Left cardiac atrium (tissue), 4 donors: ENCODE measurements around the gene FEM1B. TPM values are rescaled to one million over a fixed set of nuclear protein-coding genes. Genes with fewer than 3 reads are reported as not detected.
A peak's percentile ranks its signal among the peaks of the same experiment; 100 is the strongest.

ENCODE experiments used
- ATAC-seq, 2 donors: fragments of 200-7000 bp; cut with Tn5 transposase; one replicate each; pipeline ENCODE4 v1.9.1; 2020; ENCODE audit warnings: mild to moderate bottlenecking in 2 of 2, moderate library complexity in 2 of 2
- DNase-seq: peaks from one replicate; pipeline ENCODE4 v3.0.0-alpha.2; 2020
- intact Hi-C, 2 donors: fragments of 100-400 bp; cut with DNase I; formaldehyde crosslinking; loops; one replicate each; pipeline versions ENCODE4 v1.14.1 to v1.15.1; 2022 to 2023
- total RNA-seq, 2 donors: library from RNA; stranded (reverse); fragmentation: NEBNext Ultra II Directional; extraction: Animal tissue kit (Norgen Biotek cat#: 25700); gene quantifications; one replicate each; pipeline ENCODE4 v1.2.1, GENCODE V29; 2021
- donor health status: DM: no; HTN: yes; CAD: no.
- donor health status: DM: no; HTN: yes; CAD: no; lungs with severe emphysema.
- donor health status: DM: yes; HTN: yes; CAD: no.
- donor health status: Dilated cardiomyopathy.

Gene FEM1B
- total RNA-seq, 2 donors from 2014 or later: 41.1 to 69.7 TPM

GRCh38 chr15:68335655-68336054, 58.1 kb downstream of the FEM1B start:
- ATAC-seq (peak; percentile 52 to 74), DNase-seq (peak; percentile 36)
- intact Hi-C loops: no loop called here

- intact Hi-C loops: no loop called here
- DNase-seq (no peak), ATAC-seq (no peak)
Measured at GRCh38 chr15:68336516-68336915, 59.0 kb downstream of the FEM1B start.

DNA sequence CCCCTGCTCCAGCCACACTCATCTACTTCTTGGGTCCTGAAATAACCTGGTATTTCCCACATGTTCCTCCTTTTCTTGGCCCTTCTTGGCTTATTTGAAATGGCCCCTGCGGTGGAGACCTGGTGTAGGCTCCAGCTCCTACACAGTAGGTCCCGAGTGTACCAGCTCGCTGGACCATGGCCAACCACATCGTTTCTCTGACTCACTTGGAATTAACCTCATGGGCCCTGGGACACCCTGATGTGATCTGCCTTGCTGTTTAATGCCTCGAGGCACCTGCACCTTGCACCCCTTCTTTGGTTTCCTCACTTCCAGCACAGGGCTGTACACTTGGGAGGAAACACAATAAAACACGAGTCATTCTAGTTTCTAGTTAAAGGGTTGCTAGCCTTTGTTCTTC, 60.3 kb downstream of the FEM1B start:
- ATAC-seq (no peak), DNase-seq (no peak)
- intact Hi-C loops: no loop called here

- ATAC-seq (no peak), DNase-seq (no peak)
- intact Hi-C loops: no loop called here
Measured at GRCh38 chr15:68339481-68339880, 61.9 kb downstream of the FEM1B start.

DNA sequence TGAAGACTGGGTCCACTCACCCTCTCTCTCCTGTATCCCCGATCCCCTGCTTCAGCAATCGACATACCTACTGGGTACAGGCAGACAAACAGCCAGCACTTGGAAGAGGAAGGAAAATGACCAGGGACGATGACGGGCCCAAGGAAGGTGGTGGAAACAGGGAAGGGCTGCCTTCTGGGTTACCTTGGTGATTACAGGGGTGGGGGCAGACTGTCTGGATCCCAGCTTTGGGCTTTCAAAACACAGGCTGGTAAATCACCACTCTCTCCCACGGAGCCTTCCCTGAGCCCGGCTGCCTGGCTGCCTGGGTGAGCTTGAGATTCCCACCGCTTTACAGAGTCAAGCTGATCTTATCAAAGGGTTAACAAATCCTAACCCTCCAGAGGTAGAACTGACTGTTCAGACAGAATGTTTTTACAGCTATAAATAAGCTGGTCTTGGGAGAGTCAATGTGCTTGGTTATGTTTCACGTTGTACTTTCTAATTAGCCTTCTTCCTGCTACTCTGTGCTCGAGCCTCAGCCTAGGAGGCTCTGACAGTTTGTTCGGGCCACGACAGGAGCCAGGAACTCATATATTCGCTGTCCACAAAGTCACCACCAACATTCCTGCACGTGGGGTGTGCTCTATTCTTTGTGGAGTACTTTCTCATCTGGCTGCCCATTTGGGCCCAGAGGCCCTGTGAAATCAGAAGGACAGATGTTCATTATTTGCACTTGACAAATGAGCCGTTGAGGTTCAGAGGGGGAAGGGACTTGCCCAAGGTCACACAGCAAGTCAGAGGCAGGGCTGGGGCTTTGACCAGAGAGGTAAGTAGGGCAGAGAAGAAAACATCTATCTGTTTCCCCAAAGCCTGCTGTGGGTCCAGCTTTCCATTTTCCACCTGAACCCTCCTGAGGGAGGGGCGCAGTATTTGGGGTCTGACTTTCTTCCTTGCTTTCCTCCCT, 63.5 kb downstream of the FEM1B start:
- ATAC-seq: peak; percentile 30 to 65
- no peak for DNase-seq
- intact Hi-C loops: no loop called here

GRCh38 chr15:68341760-68342725, 64.5 kb downstream of the FEM1B start:
- peak; percentile 41 to 43 for ATAC-seq
- intact Hi-C loops: no loop called here
- no peak for DNase-seq

GRCh38 chr15:68343579-68344225, 66.2 kb downstream of the FEM1B start:
- intact Hi-C loops: no loop called here
- ATAC-seq (no peak), DNase-seq (no peak)

DNA sequence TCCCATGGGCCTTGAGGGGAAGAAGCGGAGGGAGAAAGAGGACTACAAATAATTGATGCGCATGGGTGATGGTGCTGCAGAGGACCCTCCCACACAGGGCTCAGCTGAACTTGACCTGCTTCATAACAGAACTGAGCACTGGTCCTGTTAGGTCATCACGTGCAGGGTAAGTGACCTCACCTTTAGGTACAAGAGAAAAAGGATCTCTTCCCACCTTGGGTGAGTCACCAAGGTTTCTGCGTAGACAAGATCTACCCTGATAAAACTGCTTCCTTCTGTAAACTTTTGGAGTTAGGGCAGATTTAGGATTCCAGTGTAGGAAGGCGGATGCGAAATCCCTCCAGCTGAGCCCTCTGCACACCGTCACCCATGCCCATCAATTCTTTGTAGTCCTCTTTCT, 67.1 kb downstream of the FEM1B start:
- intact Hi-C loops: no loop called here
- no peak for ATAC-seq
- DNase-seq: no peak

Other genes starting within 250 kb of the FEM1B start
- 10 to 100 TPM; 27.1 to 31.7 TPM for gene PIAS1, start 223.4 kb upstream of the FEM1B start, total RNA-seq
- 1 to 10 TPM; 3.7 to 4.3 TPM for gene CALML4, start 72.4 kb upstream of the FEM1B start, total RNA-seq
- 10 to 100 TPM; 10.7 to 12.3 TPM for gene CLN6, start 48.0 kb upstream of the FEM1B start, total RNA-seq
- gene ITGA11, start 154.4 kb downstream of the FEM1B start, total RNA-seq: 10 to 100 TPM; 22.4 to 23.8 TPM